ENCODE measurements around the gene CXCR4.

DNA sequence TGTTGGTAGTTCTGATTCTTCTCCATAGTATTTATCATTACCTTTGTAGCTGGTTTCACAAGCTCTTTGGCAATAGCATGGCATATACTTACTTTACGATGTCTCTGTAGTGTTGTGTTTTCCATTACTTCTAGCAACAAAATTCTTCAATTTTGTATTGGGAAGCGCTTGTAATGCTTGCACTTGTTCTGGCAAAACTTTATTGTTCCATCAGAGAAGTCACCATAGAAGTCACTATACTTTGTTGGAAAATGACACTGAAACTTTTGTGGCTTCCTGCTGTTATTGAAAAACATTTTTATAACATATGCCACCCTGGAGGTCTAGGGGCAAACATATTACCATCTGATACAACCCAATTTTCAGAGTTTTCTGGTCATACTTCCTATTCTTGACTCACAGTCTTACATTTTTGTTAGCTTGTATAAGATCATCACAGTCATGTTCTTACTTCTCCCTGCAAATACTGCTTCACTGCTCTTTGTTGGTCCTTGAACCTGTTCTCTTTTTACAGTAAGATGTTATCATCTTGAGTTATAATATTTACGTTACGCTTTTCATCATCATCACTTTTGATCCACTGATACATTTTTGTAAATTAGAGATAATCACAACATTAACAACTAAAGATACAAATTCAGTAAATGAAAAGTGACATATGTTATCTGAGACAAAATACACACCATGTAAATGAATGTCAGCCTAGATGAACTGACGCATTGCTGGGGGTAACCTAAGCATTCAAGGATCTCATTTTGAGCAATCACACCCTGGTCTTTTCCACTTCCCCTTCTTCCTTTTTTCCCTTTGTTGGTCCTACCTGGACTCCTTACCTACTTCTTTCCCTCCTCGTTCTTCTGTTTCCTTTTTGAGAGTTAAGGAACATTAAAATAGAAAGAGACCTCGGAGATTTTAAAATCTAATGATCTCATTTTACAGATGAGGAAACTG, 33.3 kb upstream of the CXCR4 start:
- no peak for TF ChIP-seq GATA2 (IDR thresholded peaks at IDR 0.05; ENCODE audit: low read depth, low read length)
- no peak for TF ChIP-seq GATA3 (IDR thresholded peaks at IDR 0.05; ENCODE audit: low read depth, low read length)
